K562 (cell line): ENCODE measurements around the gene CDKL5. TPM values are rescaled to one million over a fixed set of nuclear protein-coding genes. Genes with fewer than 3 reads are reported as not detected.
A peak's percentile ranks its signal among the peaks of the same experiment; 100 is the strongest.

ENCODE experiments used
- ARNT ChIP-seq, 2 experiments: fragments of 450-650 bp; IDR thresholded peaks; 2 replicates each; pipeline ENCODE4 v1.6.1; 2016; ENCODE audit warnings: mild to moderate bottlenecking in 1 of 2
- ATF7 ChIP-seq: fragments of 450-650 bp; IDR thresholded peaks from 2 replicates; pipeline ENCODE4 v1.7.1; 2014; ENCODE audit warnings: mild to moderate bottlenecking, moderate library complexity
- BRCA1 ChIP-seq, 2 experiments: fragments of 450-650 bp in 1 of 2; sonication (generic) in 1 of 2; formaldehyde crosslinking in 1 of 2; IDR thresholded peaks; 2 replicates each; pipeline versions ENCODE4 v1.5.0 to v1.6.1; 2017 to 2020; ENCODE audit warnings: mild to moderate bottlenecking in 1 of 2, missing genetic modification reagents in 1 of 2
- CREB1 ChIP-seq, 2 experiments: sonication (generic) in 1 of 2; formaldehyde crosslinking in 1 of 2; IDR thresholded peaks; 2 replicates each; pipeline versions ENCODE4 v1.6.1 to v1.8.0; 2012 to 2022; ENCODE audit warnings: inconsistent platforms in 1 of 2, mild to moderate bottlenecking in 1 of 2, missing genetic modification reagents in 1 of 2, moderate library complexity in 1 of 2
- ELF1 ChIP-seq: fragments of 200-800 bp; sonication (Bioruptor generic); IDR thresholded peaks from 2 replicates; pipeline ENCODE4 v1.6.1; 2016; ENCODE audit warnings: missing genetic modification characterization, missing compliant biosample characterization
- ESRRB ChIP-seq: fragments of 250-450 bp; sonication (Bioruptor Pico); IDR thresholded peaks from 2 replicates; pipeline ENCODE4 v1.5.0; 2020; ENCODE audit warnings: mild to moderate bottlenecking, moderate library complexity, borderline replicate concordance
- EZH2 ChIP-seq: IDR thresholded peaks from 2 replicates; pipeline ENCODE4 v1.6.1; 2012; ENCODE audit warnings: low read depth, mild to moderate bottlenecking, inconsistent platforms, low read length, borderline replicate concordance
- KAT7 ChIP-seq: sonication (generic); formaldehyde crosslinking; IDR thresholded peaks from 2 replicates; pipeline ENCODE4 v1.8.0; 2022; ENCODE audit warnings: missing genetic modification reagents, mild to moderate bottlenecking, borderline replicate concordance
- MED1 ChIP-seq: sonication (generic); formaldehyde crosslinking; IDR thresholded peaks from 2 replicates; pipeline ENCODE4 v1.8.1; 2023; ENCODE audit warnings: missing genetic modification reagents, borderline replicate concordance
- NEUROD1 ChIP-seq: fragments of 150-350 bp; IDR thresholded peaks from 2 replicates; pipeline ENCODE4 v1.6.1; 2014; ENCODE audit warnings: borderline replicate concordance, low read length, low read depth; ENCODE audit not compliant: partially characterized antibody
- NR1H2 ChIP-seq: sonication (generic); formaldehyde crosslinking; IDR thresholded peaks from 2 replicates; pipeline ENCODE4 v1.4.0; 2020; ENCODE audit warnings: mild to moderate bottlenecking, missing genetic modification reagents
- NR2C1 ChIP-seq, 2 experiments: fragments of 450-650 bp; IDR thresholded peaks; 2 replicates each; pipeline ENCODE4 v1.6.1; 2017; ENCODE audit warnings: mild to moderate bottlenecking in 2 of 2, antibody characterized with exemption in 1 of 2, inconsistent platforms in 1 of 2, missing compliant biosample characterization in 1 of 2, missing genetic modification characterization in 1 of 2
- RFX7 ChIP-seq: fragments of 250-450 bp; sonication (Bioruptor Pico); IDR thresholded peaks from 2 replicates; pipeline ENCODE4 v1.5.1; 2021; ENCODE audit warnings: mild to moderate bottlenecking
- SAFB2 ChIP-seq: fragments of 200-400 bp; formaldehyde crosslinking; IDR thresholded peaks from 2 replicates; pipeline ENCODE4 v1.6.1; 2018; ENCODE audit warnings: borderline replicate concordance, low read length, low read depth, moderate library complexity; ENCODE audit not compliant: severe bottlenecking
- TCFL5 ChIP-seq: fragments of 250-450 bp; sonication (Bioruptor Pico); conservative IDR thresholded peaks from 2 replicates; pipeline ENCODE4 v1.6.1; 2021; ENCODE audit warnings: mild to moderate bottlenecking, moderate library complexity, matching md5 sums
- ZC3H8 ChIP-seq: fragments of 450-650 bp; IDR thresholded peaks from 2 replicates; pipeline ENCODE4 v1.6.1; 2017
- ZNF197 ChIP-seq: fragments of 200-800 bp; sonication (Bioruptor generic); IDR thresholded peaks from 2 replicates; pipeline ENCODE4 v1.6.1; 2016; ENCODE audit warnings: low read depth, missing genetic modification characterization, missing compliant biosample characterization
- ZNF75A ChIP-seq: fragments of 450-650 bp; formaldehyde crosslinking; IDR thresholded peaks from 2 replicates; pipeline ENCODE4 v1.4.0; 2020; ENCODE audit warnings: mild to moderate bottlenecking
- ZNF766 ChIP-seq: fragments of 200-800 bp; sonication (Bioruptor generic); conservative IDR thresholded peaks from 2 replicates; pipeline ENCODE4 v1.6.1; 2016; ENCODE audit warnings: missing genetic modification characterization, missing compliant biosample characterization
- polyA plus RNA-seq, 8 experiments: library from polyadenylated mRNA; depleted of rRNA in 4 of 8; stranded (reverse) in 5 of 8; unstranded in 3 of 8; fragments of >200 nt; fragmentation: Nextera tagmentation in 2 of 8; fragmentation: Illumina TruSeq in 1 of 8; extraction: Ambion mirVana in 2 of 8; extraction: Trizol in 1 of 8; gene quantifications; 2 replicates each; pipeline versions ENCODE4 v1.2.1 to v1.2.3, GENCODE V29; 2011 to 2014; ENCODE audit warnings: inconsistent platforms in 1 of 8, missing spikeins in 1 of 8
- total RNA-seq, 7 experiments: library from RNA; depleted of rRNA in 6 of 7; stranded (reverse); fragments of >200 nt in 6 of 7; fragmentation: Illumina TruSeq in 2 of 7; extraction: Trizol in 2 of 7; gene quantifications; 2 replicates each; pipeline versions ENCODE4 v1.2.1 to v1.2.3, GENCODE V29; 2011 to 2021; ENCODE audit warnings: low replicate concordance in 1 of 7
- TF ChIP-seq, protein P1 (sequence below), 2 experiments: fragments of 450-650 bp in 1 of 2; sonication (generic) in 1 of 2; formaldehyde crosslinking in 1 of 2; IDR thresholded peaks in 1 of 2; conservative IDR thresholded peaks in 1 of 2; 2 replicates each; pipeline versions ENCODE4 v1.6.1 to v1.8.1; 2016 to 2023; ENCODE audit warnings: mild to moderate bottlenecking in 2 of 2, moderate library complexity in 2 of 2, inconsistent platforms in 1 of 2, missing genetic modification reagents in 1 of 2
- TF ChIP-seq, protein P2 (sequence below): sonication (generic); formaldehyde crosslinking; IDR thresholded peaks from 2 replicates; pipeline ENCODE4 v1.8.0; 2023; ENCODE audit warnings: mild to moderate bottlenecking, missing genetic modification reagents

Gene CDKL5
- total and polyA plus RNA-seq, 9 of the 15 experiments (the other 6 are each of a cell fraction or from before 2014, with no cell fraction given), result under 0.01 to 0.21 (median 0.04) TPM

DNA sequence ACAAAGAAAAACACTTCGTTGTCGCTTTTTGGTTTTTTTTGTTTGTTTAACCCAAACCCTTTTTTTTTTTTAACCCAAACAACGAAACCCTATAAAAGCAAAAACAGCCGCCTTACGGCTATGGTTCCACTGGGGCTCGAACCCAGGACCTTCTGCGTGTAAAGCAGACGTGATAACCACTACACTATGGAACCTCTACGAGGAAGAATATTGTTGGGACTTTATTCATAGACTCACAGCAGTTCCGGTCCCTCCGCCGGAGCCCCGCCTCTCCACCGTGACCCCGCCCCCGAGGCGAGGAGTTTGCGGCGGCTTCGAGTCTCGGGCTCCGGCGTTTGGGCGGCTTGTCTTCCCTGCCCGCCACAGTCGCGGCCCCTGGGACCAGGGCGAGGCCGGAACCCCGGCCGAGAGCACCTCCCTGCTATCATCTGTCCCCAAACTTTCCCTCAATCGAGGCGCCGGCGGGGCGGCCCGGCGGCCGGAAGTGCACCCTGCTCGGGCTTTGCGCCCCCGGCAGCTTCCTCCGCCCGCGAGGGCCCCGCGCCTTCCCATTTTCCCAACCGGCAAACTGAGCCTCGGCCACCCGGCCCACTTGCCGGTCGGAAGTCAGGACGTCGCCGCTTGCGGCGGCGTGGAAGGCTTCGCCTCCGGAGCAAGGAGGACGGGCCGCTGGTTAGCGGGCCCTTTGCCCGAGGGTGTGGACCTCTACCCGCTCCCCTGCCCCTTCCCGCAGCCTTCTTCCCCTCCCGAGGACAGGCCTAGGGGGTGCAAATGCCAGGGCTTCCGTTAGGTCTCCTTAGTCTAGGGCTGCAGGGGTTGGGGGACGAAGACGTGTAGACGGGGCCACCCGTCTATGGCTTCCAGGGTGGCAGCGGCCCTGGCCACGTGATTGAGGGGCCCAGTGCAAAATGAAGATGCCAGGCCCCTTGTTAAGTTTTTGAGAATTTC, 249.7 kb downstream of the CDKL5 start (continued):
- TF ChIP-seq, protein P1, sequence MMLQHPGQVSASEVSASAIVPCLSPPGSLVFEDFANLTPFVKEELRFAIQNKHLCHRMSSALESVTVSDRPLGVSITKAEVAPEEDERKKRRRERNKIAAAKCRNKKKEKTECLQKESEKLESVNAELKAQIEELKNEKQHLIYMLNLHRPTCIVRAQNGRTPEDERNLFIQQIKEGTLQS (IDR thresholded peaks at IDR 0.05), result no peak
- TF ChIP-seq, protein P1 (CRISPR knock-in tag; conservative IDR thresholded peaks at IDR 0.05), result peak; percentile 22; the same call in 1 of the 2 replicates
- TF ChIP-seq KAT7 (CRISPR knock-in tag) (no peak), NEUROD1 (no peak), ARNT (IDR thresholded peaks at IDR 0.05) (0 out of 4 replicates have a peak, but pooled peaks of 1 of the 2 experiments have one; percentile 21), BRCA1 (IDR thresholded peaks at IDR 0.05) (no peak), BRCA1 (CRISPR knock-in tag; IDR thresholded peaks at IDR 0.05) (no peak), CREB1 (IDR thresholded peaks at IDR 0.05) (no peak), CREB1 (CRISPR knock-in tag; IDR thresholded peaks at IDR 0.05) (no peak), SAFB2 (no peak), NR2C1 (IDR thresholded peaks at IDR 0.05) (no peak), NR2C1 (tag; IDR thresholded peaks at IDR 0.05) (no peak), ZNF75A (CRISPR knock-in tag) (no peak), ZNF766 (CRISPR knock-in tag) (no peak), MED1 (CRISPR knock-in tag) (no peak), ESRRB (no peak), ELF1 (tag) (peak; percentile 70; the same call in 1 of the 2 replicates), NR1H2 (CRISPR knock-in tag) (no peak), TCFL5 (CRISPR knock-in tag) (no peak), RFX7 (CRISPR knock-in tag) (no peak), ZC3H8 (no peak), EZH2 (no peak), ZNF197 (CRISPR knock-in tag) (no peak), ATF7 (no peak)
- TF ChIP-seq, protein P2, sequence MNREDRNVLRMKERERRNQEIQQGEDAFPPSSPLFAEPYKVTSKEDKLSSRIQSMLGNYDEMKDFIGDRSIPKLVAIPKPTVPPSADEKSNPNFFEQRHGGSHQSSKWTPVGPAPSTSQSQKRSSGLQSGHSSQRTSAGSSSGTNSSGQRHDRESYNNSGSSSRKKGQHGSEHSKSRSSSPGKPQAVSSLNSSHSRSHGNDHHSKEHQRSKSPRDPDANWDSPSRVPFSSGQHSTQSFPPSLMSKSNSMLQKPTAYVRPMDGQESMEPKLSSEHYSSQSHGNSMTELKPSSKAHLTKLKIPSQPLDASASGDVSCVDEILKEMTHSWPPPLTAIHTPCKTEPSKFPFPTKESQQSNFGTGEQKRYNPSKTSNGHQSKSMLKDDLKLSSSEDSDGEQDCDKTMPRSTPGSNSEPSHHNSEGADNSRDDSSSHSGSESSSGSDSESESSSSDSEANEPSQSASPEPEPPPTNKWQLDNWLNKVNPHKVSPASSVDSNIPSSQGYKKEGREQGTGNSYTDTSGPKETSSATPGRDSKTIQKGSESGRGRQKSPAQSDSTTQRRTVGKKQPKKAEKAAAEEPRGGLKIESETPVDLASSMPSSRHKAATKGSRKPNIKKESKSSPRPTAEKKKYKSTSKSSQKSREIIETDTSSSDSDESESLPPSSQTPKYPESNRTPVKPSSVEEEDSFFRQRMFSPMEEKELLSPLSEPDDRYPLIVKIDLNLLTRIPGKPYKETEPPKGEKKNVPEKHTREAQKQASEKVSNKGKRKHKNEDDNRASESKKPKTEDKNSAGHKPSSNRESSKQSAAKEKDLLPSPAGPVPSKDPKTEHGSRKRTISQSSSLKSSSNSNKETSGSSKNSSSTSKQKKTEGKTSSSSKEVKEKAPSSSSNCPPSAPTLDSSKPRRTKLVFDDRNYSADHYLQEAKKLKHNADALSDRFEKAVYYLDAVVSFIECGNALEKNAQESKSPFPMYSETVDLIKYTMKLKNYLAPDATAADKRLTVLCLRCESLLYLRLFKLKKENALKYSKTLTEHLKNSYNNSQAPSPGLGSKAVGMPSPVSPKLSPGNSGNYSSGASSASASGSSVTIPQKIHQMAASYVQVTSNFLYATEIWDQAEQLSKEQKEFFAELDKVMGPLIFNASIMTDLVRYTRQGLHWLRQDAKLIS, result no peak
